ENCODE data around the gene KEL.

The KEL gene

DNA sequence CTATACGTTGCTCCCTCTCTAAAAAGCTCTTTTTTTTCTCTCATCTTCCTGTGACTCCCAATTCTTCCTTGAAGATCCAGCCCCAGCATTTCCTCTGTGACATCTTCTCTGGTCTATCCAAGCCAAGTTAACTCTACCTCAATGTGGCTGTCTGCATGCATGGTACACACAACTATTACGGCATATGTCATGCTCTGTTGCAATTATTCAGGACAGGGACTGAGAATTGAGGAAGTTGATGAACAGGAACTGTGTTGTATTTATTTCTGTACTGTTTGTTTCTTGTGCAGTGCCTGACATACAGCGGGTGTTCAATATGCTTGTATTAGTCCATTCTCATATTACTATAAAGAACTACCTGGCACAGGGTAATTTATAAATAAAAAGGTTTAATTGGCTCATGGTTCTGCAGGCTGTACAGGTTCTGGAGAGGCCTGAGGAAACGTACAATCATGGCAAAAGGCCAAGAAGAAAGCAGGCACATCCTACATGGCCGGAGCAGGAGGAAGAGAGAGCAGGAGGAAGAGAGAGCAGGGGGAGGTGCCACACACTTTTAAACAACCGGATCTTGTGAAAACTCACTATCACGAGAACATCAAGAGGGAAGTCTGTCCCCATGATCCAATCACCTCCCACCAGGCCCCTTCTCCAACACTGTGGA lies 34.9 kb downstream of the KEL start:
- no peak for DNase-seq

DNA sequence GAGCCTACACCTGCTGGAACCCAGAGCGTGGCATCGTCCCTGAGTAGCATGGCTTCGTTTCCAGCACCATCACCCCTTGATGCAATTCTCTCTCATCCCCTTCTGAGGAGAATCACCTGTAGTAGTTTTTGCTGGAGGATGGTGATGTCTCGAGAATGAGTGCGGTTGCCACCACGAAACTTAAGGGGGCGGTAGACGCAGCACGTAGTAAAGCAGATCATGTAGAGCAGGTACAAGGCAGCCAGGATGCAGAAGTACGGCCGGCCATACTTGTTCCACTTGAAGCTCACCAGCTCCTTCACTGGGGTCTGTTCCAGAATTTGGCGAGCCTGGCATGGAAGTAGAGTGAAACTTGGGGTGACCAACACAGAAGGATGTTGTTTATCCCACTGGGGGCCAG lies 36.8 kb downstream of the KEL start:
- no peak for DNase-seq

DNA sequence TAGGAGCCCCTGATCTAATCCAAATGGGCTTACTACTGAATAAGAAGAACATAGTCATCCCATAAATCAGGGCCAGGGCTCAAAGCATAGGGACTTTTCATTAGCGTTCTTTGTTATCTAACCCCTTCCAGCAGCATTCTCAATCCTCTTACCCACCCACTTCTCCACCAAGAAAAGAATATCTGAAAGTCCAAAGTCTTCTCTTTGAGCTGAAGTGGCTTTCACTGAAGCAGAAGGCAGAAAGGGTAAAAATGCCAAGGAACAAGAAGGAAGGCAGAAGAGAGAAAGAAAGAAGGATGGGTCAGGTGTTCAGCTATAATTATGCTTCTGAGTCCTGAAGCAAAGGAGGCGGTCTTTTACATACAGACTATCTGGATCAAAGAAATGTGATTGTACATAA lies 38.8 kb downstream of the KEL start:
- no peak for DNase-seq

DNA sequence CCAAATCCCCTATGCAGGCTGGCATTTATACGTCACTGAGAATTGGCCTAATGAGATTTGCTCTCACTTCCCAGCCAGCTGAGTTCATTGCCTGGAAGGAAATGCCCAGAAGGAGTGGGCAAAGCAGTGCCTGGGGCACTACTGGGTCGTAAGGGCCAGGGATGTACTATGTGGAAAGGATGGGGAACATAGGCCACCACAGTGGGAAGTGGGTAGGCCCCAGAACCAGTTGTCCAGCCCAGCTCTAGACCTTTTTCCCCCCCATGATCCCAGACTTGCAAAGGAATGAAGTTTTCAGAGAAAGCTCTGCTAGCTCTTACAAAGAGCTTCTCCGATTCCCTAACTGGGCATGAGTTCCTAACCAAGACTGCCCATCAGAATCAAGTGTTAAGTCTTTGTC lies 42.5 kb downstream of the KEL start:
- DNase-seq: no peak

DNA sequence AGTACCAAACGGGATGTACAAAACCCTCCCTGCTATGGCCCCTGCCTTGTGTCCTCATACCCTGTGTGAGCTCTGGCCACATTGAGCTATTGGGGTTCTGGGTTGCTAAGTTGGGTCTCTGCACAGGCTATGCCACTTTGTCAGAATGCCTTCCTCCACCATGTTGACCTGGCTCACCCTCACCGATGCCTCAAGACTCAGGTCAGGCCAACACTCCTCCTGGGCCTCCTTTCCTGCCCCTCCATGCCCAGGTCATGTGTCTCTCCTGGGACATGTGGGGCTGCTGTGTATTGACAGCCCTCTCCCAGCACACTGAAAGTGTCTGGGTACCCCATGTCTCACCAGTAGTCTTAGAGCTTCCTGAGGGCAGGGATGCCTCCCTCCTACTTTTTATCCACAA lies 43.3 kb downstream of the KEL start:
- no peak for DNase-seq

DNA sequence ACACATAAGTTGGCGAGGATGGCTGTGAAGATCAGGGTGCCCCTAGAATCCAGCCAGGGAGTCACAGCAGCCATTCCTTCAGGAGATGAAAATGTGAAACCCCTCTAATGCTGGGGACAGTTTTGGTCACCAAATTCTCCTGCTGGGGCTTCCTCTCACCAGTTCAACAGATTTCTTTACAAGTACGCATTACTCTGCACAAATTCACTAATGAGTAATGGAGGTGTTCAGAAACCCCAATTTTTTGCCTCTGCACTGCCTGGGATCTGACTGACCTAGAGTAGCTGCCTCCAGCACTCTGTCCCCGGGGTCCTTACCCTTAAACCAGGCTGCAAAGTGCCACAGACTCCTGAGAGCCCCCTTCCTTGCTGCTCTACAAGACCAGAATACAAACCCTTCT lies 44.7 kb downstream of the KEL start:
- DNase-seq: no peak

DNA sequence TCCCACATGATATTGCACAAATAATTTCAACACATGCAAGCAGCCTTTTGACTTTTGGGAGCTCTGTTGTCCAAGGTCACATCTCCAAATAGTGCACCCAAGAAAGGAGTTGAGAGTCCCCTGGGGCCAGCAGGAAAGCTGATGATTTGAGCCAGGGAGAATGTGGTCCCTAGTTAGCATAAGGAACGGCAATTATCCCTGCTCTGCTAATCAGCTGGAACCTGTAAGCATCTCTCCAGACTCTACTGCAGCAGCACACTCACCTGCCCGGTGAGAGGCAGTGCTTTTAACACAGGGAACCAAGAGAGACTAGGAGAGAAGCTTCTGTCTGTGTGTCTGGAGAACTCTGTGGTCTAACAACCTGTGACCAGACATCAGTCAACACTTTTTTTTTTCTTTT lies 45.7 kb downstream of the KEL start:
- no peak for DNase-seq

DNA sequence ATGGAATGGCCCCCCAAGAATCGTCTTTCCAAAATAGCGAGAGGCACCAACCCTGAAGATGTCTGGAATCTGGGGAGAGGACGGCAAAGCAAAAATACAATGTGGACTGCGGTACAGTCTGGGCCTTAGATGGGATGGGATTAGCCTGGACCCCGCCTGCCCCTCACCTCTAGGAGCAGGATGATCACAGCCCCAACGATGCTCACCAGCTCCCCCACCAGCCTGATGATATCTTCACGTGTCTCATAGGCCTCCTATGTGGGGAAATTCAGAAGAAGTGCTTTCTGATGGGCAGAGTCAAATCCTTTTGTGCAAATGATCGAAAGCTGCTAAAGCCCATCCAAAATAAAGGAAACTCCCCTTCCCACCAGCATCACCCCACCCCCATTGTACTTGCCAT lies 46.8 kb downstream of the KEL start:
- DNase-seq: no peak

DNA sequence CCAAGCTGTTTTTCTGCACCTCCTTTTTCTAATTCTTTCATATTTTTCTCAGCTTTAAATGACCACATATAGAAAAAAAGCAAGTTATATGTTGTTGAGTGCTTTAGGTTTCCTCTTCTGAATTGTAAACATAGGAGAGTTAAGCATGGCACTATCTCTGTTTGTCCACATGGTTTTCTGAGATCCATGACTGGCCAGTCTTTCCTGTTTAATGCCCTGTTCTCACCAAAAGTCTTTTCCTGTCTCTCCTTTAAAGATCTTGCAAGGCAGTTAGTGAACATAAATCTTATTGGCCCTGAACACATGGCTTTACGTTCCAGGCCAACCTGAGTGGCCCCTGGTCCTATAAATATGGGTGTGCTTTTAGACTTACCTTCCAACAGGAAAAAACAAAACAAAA lies 48.0 kb downstream of the KEL start:
- DNase-seq: no peak

DNA sequence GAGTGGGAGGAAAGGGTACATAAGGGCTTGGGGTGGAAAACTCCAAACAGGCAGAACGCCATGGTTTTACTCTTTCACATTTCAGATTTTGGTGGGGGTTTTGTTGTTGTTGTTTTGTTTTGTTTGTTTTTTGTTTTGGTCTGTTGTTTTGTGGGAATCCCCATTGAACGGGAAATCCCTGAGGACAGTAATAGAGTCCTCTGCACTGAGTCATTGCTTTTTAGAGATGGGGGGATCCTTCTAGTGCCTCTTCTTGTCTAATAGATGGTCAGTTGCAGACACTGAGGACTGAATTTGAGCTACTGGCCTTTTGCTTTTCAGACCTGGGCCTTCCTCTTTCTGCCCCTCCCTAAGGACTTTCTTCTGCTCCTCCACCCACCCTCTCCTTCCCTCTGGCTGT lies 48.6 kb downstream of the KEL start:
- DNase-seq: no peak

DNA sequence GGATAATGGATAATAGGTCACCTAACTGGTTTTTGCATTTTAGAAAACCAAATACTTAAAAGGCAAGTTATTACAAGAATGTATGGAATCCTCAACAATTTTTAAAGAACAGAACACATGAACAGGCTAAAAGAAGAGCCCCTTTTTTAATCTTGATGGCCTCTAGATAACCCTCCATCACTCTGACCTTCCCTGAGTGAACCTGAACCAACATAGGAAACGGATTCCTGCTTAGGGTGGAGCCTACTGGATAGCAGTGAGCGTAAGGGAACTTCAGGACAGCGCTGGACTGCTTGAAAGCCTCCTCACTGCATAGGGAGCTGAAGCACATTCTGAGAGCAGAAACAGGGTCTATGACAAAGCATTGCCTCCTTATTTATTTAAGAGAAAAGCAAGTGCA lies 49.1 kb downstream of the KEL start:
- no peak for DNase-seq

DNA sequence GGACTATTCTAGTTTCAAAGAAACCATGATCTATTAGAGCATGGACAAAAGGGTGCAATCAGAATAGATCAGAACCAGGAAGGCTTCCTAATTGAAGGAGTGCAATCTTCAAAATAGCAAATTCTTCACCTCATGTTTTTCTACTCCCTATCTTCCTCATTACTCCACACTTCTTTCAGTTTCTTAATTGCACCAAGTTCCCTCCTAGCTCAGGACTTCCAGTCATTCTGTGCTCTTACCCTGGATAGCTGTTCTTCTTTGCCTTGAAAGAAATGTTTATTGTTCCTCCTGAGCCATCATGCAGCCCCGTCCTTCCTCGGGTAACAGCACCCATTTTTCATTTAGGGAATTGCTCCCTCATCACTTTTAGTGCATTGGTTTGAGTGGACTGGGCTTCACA lies 51.7 kb downstream of the KEL start:
- no peak for DNase-seq

DNA sequence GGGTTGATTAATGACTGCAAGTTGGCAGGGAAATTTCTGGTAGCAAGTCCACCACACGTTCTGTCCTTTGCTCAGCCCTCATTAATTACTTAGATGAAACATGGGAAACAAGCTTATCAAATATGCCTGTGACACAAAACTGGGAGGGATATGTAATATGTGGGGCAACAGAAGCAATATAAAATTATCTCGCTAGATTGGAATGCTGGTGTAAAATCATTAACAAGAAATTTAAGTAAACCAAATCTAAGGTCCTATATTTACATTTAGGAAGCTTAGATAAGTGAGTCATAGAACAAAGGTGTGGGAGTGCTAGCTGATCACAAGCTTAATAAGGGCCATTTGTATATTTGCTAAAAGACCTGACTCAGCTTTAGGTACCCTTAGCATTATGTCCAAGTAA lies 52.1 kb downstream of the KEL start:
- DNase-seq: no peak

DNA sequence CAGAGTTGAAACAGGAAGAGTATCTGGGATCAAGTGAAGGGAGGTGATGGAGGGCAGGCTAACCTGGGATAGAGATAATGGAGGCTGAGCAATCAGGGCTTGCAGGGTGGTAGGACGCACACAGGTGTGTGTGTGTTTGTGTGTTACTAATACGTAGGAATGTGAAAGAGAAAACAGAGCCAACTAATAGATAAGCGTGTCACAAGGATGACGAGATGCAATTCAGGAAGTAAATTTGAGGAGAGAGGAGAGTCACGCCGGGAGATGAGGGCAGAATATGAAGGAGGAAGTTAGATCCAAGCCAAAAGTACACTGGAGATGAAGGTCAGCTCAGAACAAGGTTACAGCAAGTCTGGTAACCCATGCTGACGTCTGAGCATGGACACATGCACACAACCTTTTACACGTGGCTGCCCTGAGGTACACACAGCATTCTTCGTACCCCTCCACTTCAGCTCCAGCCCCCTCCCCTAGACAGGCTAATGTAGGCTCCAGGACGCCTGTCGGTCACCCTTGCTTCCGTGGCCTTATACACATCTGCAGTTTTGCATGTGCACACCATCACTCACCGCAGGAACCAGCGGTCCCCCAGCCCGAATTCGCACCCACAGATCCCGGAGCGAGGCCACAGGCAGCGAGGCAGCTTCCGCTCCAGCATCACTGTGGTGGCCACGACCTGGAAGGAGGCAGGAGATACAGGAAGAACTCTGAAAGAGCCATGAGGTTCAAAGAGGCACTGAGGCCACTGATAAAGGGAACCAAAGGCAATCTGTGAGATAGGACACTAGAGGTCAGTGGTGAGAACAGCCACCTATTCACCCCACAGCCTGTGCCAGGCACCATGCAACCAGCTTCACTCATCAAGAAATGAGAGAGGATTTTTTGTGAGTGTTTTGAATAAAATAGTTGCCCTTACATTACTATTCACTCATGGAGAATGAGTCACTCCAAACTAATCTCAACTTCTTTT lies 53.0 kb downstream of the KEL start:
- no peak for DNase-seq

DNA sequence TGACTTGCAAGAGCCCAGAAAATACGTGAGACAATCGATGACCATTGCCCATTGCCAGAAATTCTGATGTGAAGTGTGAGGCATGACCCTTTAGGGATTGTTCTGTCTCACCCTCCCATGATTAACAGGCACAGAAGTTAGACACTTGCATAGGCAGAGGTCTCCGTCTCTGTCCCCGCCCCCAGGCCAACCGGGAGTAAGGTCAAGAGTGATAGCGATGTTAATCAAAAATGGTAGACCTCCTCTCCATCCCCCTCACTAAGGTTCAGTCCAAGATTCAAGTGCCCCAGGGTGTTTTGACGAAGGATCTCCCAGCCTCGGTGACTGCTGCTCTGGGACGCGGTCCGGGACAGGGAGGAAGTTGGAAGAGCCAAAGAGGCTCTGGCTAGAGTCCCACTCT lies 53.9 kb downstream of the KEL start:
- DNase-seq: no peak

DNA sequence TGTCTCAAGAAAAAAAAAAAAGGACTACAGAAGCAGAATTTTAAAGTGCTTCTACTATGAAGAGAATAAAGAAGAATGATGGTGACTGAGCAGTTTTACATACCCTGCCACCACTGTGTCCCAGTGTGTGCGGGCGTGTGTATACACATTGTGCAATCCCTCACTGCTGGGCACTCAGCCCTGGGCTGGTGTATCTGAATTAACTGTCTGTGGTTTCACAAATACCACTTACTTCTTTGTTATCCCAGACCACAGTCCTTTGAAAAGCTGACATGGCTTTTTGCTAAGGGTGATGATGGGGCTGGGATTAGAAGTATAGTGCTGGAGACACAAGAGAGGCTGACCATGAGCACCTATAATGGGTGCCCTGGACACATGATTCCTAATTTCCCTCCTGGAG lies 55.5 kb downstream of the KEL start:
- DNase-seq: no peak

DNA sequence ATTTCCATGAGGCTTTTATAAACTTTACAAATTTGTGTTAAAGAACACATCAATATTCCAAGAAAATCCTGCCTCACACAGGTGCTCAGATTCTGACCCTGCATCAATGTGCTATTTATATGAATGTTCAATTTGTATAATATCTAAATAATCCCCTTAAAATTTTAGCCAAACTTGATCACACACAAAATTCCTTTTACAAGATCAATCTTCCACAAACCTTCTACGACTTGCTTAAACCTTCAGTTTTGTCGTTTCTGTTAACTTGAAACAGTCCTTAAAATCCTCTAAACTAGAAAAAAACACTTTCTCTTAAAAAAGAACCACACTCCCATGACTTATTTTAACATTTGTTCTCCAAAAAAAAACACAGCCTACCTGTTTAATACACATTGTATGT lies 56.4 kb downstream of the KEL start:
- no peak for DNase-seq

DNA sequence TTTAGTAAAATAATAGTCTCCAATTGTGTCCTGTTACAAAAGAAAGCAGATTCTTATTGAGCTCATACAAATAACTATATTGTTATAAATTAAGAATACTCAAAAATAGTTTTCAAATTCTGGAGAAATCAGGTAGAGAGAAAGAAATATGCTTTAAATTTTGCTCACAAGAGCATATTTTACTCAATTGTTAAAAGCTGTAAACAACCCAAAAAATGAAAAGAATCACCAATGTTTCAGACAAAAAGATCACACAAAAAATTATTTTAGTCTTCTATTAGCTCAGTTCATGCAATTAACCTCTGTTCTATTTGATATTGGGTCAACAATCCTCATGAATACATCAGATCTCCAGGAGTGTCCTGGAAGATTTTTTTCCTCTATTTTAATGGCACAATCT lies 58.0 kb downstream of the KEL start:
- no peak for DNase-seq

DNA sequence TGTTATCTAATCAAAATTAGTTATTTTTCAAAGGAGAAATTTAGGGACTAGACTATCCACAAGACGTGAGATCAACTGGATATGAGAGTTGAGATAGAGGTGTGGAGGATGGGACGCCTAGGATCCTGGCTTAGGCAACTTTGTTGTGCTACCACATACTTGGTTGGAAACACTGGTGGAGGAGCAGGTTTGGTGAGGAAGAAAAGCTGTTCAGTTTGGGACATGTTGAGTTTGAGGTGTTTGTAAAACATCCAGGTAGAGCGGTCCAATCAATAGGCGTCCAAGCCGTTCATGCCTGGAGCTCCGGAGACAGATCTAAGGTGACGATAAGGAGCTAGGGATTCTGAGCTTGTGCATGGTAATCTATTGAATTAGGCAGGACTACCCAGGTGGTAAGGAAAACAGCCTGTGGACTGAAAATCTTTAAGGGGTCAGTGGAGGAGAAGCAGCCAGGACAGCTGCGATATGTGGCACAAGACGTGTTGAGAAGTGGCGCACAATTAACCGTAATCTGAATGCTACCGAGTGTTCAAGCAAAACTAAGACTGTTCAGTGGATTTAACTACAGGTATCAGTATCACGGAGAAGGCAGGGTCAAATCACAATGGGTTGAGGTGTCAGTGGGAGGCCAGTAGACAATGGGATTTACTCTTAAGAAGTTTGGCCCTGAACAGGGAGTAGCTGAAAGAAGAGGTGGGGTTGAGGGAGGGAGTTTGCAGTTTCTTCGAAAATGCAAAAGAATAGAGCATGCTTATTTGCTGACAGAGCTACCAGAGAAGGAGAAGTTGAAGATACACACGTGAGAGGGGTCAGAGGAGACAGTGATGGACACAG lies 60.5 kb downstream of the KEL start:
- no peak for DNase-seq

DNA sequence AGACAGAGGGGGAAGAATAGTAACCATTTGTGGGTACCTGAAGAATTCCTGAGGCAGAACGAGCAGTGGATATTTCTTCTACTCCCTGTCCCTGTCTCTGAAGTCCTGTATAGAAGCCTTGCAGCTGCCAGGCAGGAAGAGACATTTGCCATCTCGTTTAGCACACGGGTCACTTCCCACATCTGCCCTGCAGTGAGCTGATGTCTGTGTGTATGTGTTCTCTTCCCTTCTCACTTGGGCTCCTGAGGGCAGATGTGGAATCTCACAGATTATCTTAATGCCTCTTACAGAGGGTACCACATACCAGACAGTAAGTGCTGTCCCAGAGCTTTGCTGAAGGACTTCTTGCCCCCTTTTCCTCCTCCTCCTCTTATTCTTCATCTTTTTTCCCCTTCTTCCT lies 62.5 kb downstream of the KEL start:
- no peak for DNase-seq

DNA sequence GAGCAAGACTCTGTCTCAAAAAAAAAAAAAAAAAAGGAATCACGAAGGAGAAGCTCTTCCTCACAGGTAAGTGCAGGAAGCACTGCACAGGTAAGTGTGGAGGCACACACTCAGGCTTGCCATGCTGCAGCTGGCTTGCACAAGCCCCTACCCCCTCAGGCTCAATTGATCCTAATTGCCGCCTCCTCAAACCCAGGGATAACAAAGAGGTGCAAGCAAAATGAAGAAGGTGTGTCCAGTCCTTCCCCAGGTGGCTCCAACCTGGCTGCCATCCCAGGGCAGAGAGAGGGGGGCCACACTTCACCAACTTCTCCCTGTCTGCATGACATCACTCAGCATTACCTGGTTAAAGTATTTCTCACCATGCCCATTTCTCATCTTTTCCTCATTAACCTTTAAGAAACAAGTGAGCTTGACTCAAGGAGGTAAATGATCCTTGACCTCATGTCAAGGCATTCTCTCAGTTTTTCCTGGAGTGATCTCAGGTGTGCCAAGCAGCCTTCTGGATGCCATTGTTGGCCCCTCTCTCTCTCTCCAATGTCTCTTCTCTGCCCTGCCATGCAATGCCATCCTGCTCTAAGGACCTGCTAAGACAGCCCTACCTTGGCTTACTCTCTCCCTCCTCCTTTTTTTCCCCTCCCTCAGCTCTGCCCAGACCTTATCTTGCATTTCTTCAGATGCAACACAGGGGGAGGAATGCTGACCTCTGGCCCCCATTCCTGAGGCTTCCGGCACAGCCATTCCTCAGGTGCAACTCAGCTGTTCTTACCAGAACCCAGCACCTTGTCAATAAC lies 63.6 kb downstream of the KEL start:
- no peak for DNase-seq

DNA sequence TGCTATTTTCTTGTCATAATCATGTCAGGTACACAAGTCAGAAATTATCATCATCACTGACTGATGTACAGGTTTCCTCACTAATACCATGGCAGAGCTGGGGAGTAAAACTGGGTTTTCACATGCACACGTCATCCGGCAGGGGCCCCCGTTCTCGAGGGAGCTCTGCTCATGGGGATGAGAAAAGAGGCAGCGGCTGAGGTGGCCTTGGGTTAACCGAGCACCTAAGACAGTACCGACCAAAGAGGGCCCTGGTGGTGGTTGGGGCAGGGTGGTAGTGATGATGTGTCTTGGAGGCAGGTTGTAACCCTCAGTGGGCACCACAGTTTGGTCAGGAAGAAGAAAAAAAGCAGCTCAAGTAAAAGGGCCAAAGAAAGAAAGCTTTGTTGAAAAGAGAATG lies 64.5 kb downstream of the KEL start:
- no peak for DNase-seq

All from SHP77 (cell line).